HepG2 (cell line): ENCODE measurements around the gene PRDX3. TPM values are rescaled to one million over a fixed set of nuclear protein-coding genes. Genes with fewer than 3 reads are reported as not detected.

ENCODE experiments used
- ARNT2 ChIP-seq: sonication (generic); formaldehyde crosslinking; IDR thresholded peaks from 2 replicates; pipeline ENCODE4 v1.8.0; 2022; ENCODE audit warnings: mild to moderate bottlenecking, low read depth, missing genetic modification reagents, moderate library complexity
- CEBPZ ChIP-seq: IDR thresholded peaks from 2 replicates; pipeline ENCODE4 v1.6.1; 2012; ENCODE audit warnings: low read length, improper control_type of control experiment
- CREM ChIP-seq, 2 experiments: sonication (generic) in 1 of 2; formaldehyde crosslinking in 1 of 2; IDR thresholded peaks; 2 replicates each; pipeline versions ENCODE4 v1.4.0 to v1.6.1; 2016 to 2020; ENCODE audit warnings: antibody characterized with exemption in 1 of 2, mild to moderate bottlenecking in 1 of 2, missing genetic modification reagents in 1 of 2
- EEA1 ChIP-seq: sonication (generic); formaldehyde crosslinking; IDR thresholded peaks from 2 replicates; pipeline ENCODE4 v1.5.1; 2020; ENCODE audit warnings: mild to moderate bottlenecking, missing genetic modification reagents, borderline replicate concordance
- GMEB2 ChIP-seq: IDR thresholded peaks from 2 replicates; pipeline ENCODE4 v1.6.1; 2016; ENCODE audit warnings: missing biosample characterization, missing genetic modification reagents, low read depth
- GTF2F1 ChIP-seq: fragments of 150-350 bp; IDR thresholded peaks from 2 replicates; pipeline ENCODE4 v1.6.1; 2014; ENCODE audit warnings: low read length
- HHEX ChIP-seq: IDR thresholded peaks from 2 replicates; pipeline ENCODE4 v1.6.1; 2016; ENCODE audit warnings: control low read depth
- HNF1A ChIP-seq, 2 experiments: sonication (generic) in 1 of 2; formaldehyde crosslinking in 1 of 2; IDR thresholded peaks; 2 replicates each; pipeline versions ENCODE4 v1.4.0 to v1.6.1; 2016 to 2020; ENCODE audit warnings: borderline replicate concordance in 1 of 2, low read depth in 1 of 2, mild to moderate bottlenecking in 1 of 2, missing genetic modification reagents in 1 of 2
- MATR3 ChIP-seq: sonication (generic); formaldehyde crosslinking; IDR thresholded peaks from 2 replicates; pipeline ENCODE4 v1.4.0; 2020; ENCODE audit warnings: missing genetic modification reagents
- NFKB2 ChIP-seq: sonication (generic); formaldehyde crosslinking; IDR thresholded peaks from 2 replicates; pipeline ENCODE4 v1.4.0; 2020; ENCODE audit warnings: missing genetic modification reagents, borderline replicate concordance
- RBM39 ChIP-seq: fragments of 200-400 bp; formaldehyde crosslinking; IDR thresholded peaks from one replicate; pipeline ENCODE4 v1.6.1; 2018; ENCODE audit warnings: antibody characterized with exemption, mild to moderate bottlenecking, low read depth, low read length; ENCODE audit not compliant: poor library complexity, severe bottlenecking
- REPIN1 ChIP-seq: sonication (generic); formaldehyde crosslinking; IDR thresholded peaks from 2 replicates; pipeline ENCODE4 v1.8.0; 2022; ENCODE audit warnings: missing genetic modification reagents, low read depth, mild to moderate bottlenecking, borderline replicate concordance
- SIX4 ChIP-seq: sonication (generic); formaldehyde crosslinking; IDR thresholded peaks from 2 replicates; pipeline ENCODE4 v1.4.0; 2020; ENCODE audit warnings: missing genetic modification reagents
- SRSF9 ChIP-seq: fragments of 200-400 bp; formaldehyde crosslinking; IDR thresholded peaks from 2 replicates; pipeline ENCODE4 v1.6.1; 2018; ENCODE audit warnings: borderline replicate concordance, mild to moderate bottlenecking, low read depth, low read length; ENCODE audit not compliant: insufficient read depth, poor library complexity, severe bottlenecking
- TAF15 ChIP-seq: fragments of 200-400 bp; formaldehyde crosslinking; IDR thresholded peaks from one replicate; pipeline ENCODE4 v1.6.1; 2018; ENCODE audit warnings: mild to moderate bottlenecking, low read depth, low read length; ENCODE audit not compliant: poor library complexity, severe bottlenecking
- TARDBP ChIP-seq: sonication (generic); formaldehyde crosslinking; IDR thresholded peaks from 2 replicates; pipeline ENCODE4 v1.8.0; 2022; ENCODE audit warnings: mild to moderate bottlenecking, missing genetic modification reagents
- TOE1 ChIP-seq: sonication (generic); formaldehyde crosslinking; IDR thresholded peaks from 2 replicates; pipeline ENCODE4 v1.4.0; 2020; ENCODE audit warnings: mild to moderate bottlenecking, missing genetic modification reagents
- ZFAT ChIP-seq: sonication (generic); formaldehyde crosslinking; conservative IDR thresholded peaks from 2 replicates; pipeline ENCODE4 v1.8.1; 2023; ENCODE audit warnings: missing genetic modification reagents, inconsistent platforms
- ZFY ChIP-seq: sonication (generic); formaldehyde crosslinking; IDR thresholded peaks from 2 replicates; pipeline ENCODE4 v1.4.0; 2020; ENCODE audit warnings: missing genetic modification reagents
- ZNF34 ChIP-seq: sonication (generic); formaldehyde crosslinking; IDR thresholded peaks from 2 replicates; pipeline ENCODE4 v1.4.0; 2020; ENCODE audit warnings: mild to moderate bottlenecking, missing genetic modification reagents, borderline replicate concordance
- ZNF772 ChIP-seq: sonication (generic); formaldehyde crosslinking; IDR thresholded peaks from 2 replicates; pipeline ENCODE4 v1.5.0; 2020; ENCODE audit warnings: mild to moderate bottlenecking, missing genetic modification reagents
- polyA plus RNA-seq, 8 experiments: library from polyadenylated mRNA; depleted of rRNA in 3 of 8; stranded (reverse) in 7 of 8; unstranded in 1 of 8; fragments of >200 nt; fragmentation: Illumina TruSeq in 4 of 8; extraction: Trizol in 4 of 8; gene quantifications; 2 replicates each; pipeline versions ENCODE4 v1.2.1 to v1.2.3, GENCODE V29; 2011 to 2016; ENCODE audit warnings: low read depth in 4 of 8, missing spikeins in 1 of 8, mixed read lengths in 1 of 8; ENCODE audit not compliant: insufficient read depth in 1 of 8
- total RNA-seq, 5 experiments: library from RNA; depleted of rRNA; stranded (reverse); fragments of >200 nt; fragmentation: Illumina TruSeq; extraction: Trizol; gene quantifications; 2 replicates each; pipeline ENCODE4 v1.2.3, GENCODE V29; 2016; ENCODE audit warnings: low read depth in 1 of 5

The PRDX3 gene
- total and polyA plus RNA-seq, 2 of the 13 experiments (the other 11 are each of a cell fraction or from before 2014, with no cell fraction given), result 407 to 565 TPM

GRCh38 chr10:119120413-119120867 is 58.2 kb downstream of the PRDX3 start (continued):
- TF ChIP-seq ARNT2 (CRISPR knock-in tag) (0 out of 2 replicates have a peak, but pooled peaks have one; percentile 49), REPIN1 (CRISPR knock-in tag) (peak; percentile 63; the same call in 1 of the 2 replicates), ZNF772 (CRISPR knock-in tag) (no peak), MATR3 (CRISPR knock-in tag) (no peak), EEA1 (CRISPR knock-in tag) (no peak), SIX4 (CRISPR knock-in tag) (no peak), RBM39 (no peak), ZNF34 (no peak), TAF15 (no peak), SRSF9 (no peak), HNF1A (IDR thresholded peaks at IDR 0.05; ENCODE audit: low read depth) (peak; percentile 24; the same call in 1 of the 2 replicates), HNF1A (CRISPR knock-in tag; IDR thresholded peaks at IDR 0.05; ENCODE audit: borderline replicate concordance) (peak; percentile 41; the same call in 1 of the 2 replicates), CREM (IDR thresholded peaks at IDR 0.05) (peak; percentile 88), CREM (CRISPR knock-in tag; IDR thresholded peaks at IDR 0.05) (no peak), NFKB2 (CRISPR knock-in tag) (no peak), ZFAT (CRISPR knock-in tag) (no peak), GTF2F1 (no peak), TOE1 (CRISPR knock-in tag) (peak; percentile 48; the same call in 1 of the 2 replicates), CEBPZ (no peak), ZFY (peak; percentile 23; the same call in 1 of the 2 replicates), GMEB2 (CRISPR knock-in tag) (0 out of 2 replicates have a peak, but pooled peaks have one; percentile 25), HHEX (0 out of 2 replicates have a peak, but pooled peaks have one; percentile 28), TARDBP (CRISPR knock-in tag) (peak; percentile 80; the same call in 1 of the 2 replicates)
